ENCODE results near the gene TSPAN9. TPM values are rescaled to one million over a fixed set of nuclear protein-coding genes. Genes with fewer than 3 reads are reported as not detected.

The TSPAN9 gene
- total and polyA plus RNA-seq, 9 of the 15 experiments (the other 6 are each of a cell fraction or from before 2014, with no cell fraction given) = 0.23 to 2.1 (median 0.60) TPM; not detected in 2

GRCh38 chr12:3203713-3204112, 126.5 kb downstream of the TSPAN9 start:
- ATAC-seq (no peak), FAIRE-seq (no peak), DNase-seq (ENCODE audit: extremely low read depth in 1 of 4, low spot score in 3 of 4) (no peak)
- no TSS peak for BruUV-seq (replicated peaks)
- Histone ChIP-seq H3K4me3 (no peak overlapping the region), H3K79me2 (ENCODE audit: control insufficient read depth, insufficient read depth, low read length) (no peaks in the 10 kb centered on the region), H3K27ac (ENCODE audit: extremely low read depth, low read depth, low read length) (no peak overlapping the region), H3K4me1 (replicated peaks in 1 of 2; ENCODE audit: control insufficient read depth in 2 of 2, insufficient read depth in 2 of 2, low read length in 2 of 2) (peaks cover 0 to 5% of the 10 kb centered on the region in 2 experiments; a peak in 1 of 5 replicates), H3K9me3 (replicated peaks; ENCODE audit: control insufficient read depth, insufficient read depth, low read depth, low read length) (no peaks in the 10 kb centered on the region), H3K27me3 (ENCODE audit: control insufficient read depth in 2 of 2, insufficient read depth in 2 of 2, low read length in 2 of 2) (peaks cover 0 to 12% of the 10 kb centered on the region in 2 experiments; a peak in 1 of 5 replicates), H2AFZ (ENCODE audit: low read depth, low read length) (no peak overlapping the region), H3K36me3 (ENCODE audit: control insufficient read depth, insufficient read depth, low read length) (no peaks in the 10 kb centered on the region), H4K20me1 (replicated peaks; ENCODE audit: control insufficient read depth, insufficient read depth, low read length) (peaks cover 9% of the 10 kb centered on the region), H3K4me2 (ENCODE audit: insufficient read depth, low read length) (no peak overlapping the region), H3K9me1 (ENCODE audit: control insufficient read depth, insufficient read depth, low read length) (no peaks in the 10 kb centered on the region), H3K9ac (ENCODE audit: insufficient read depth in 1 of 2, low read depth in 2 of 2, low read length in 2 of 2) (no peak overlapping the region)
- in situ Hi-C loops (cut with MboI) = no loop called here
- ChIA-PET CTCF (ENCODE audit: low intra/inter-chr PET ratio) (no interaction called here), POLR2A (interaction anchor here (0.6 to 0.7 kb wide), 2 partner anchors 9 to 10 kb away, joined by 3 to 4 read pairs; no protein-coding TSS in a partner anchor)
- TF ChIP-seq JUNB (CRISPR knock-in tag; conservative IDR thresholded peaks at IDR 0.05) (no peak), ESRRB (CRISPR knock-in tag; IDR thresholded peaks at IDR 0.05; ENCODE audit: borderline replicate concordance) (no peak), XRCC3 (IDR thresholded peaks at IDR 0.05) (no peak), HOXB6 (CRISPR knock-in tag; IDR thresholded peaks at IDR 0.05; ENCODE audit: borderline replicate concordance) (no peak), STAT5A (IDR thresholded peaks at IDR 0.05; ENCODE audit: borderline replicate concordance, low read length) (no peak), FOXA3 (CRISPR knock-in tag; conservative IDR thresholded peaks at IDR 0.05 in 1 of 2, IDR thresholded peaks at IDR 0.05 in 1 of 2) (no peak), ZNF41 (CRISPR knock-in tag; conservative IDR thresholded peaks at IDR 0.05) (no peak), GTF2B (IDR thresholded peaks at IDR 0.05; ENCODE audit: extremely low read depth, insufficient read length) (no peak), ZNF174 (CRISPR knock-in tag; IDR thresholded peaks at IDR 0.05) (no peak), USF2 (CRISPR knock-in tag; IDR thresholded peaks at IDR 0.05) (no peak), PRDM10 (IDR thresholded peaks at IDR 0.05; ENCODE audit: partially characterized antibody) (no peak), WHSC1 (IDR thresholded peaks at IDR 0.05; ENCODE audit: low read length) (no peak), ZBED1 (IDR thresholded peaks at IDR 0.05) (no peak), TCF3 (CRISPR knock-in tag; IDR thresholded peaks at IDR 0.05) (no peak)
- intact Hi-C loops (cut with micrococcal nuclease) = loop anchor here (2.0 to 10.0 kb wide), 3 partner anchors 66 to 131 kb away; no protein-coding TSS in a partner anchor
- 0% methylated on average over 1 of the region's 2 CpGs for WGBS (ENCODE audit: insufficient coverage, low coverage, missing lambda C conversion rate)

All from K562 (cell line).